OCI-LY7 (cell line): ENCODE data around the gene TAF6. TPM values are rescaled to one million over a fixed set of nuclear protein-coding genes. Genes with fewer than 3 reads are reported as not detected.

ENCODE experiments used
- BruUV-seq: library from RNA; stranded (reverse); fragments of 400-500 nt; replicated peaks from 2 replicates; lab custom pipeline; 2021; lab: Mats Ljungman, UMichigan
- CTCF ChIA-PET: fragments of 300-600 bp; sonication (Branson Sonifier 250); formaldehyde crosslinking; loops from one replicate; lab custom pipeline; 2022; ENCODE audit warnings: antibody characterized with exemption; ENCODE audit not compliant: unreplicated experiment; lab: Charles Lee
- POLR2A ChIA-PET: fragments of 300-600 bp; sonication (Branson Sonifier 250); formaldehyde crosslinking; loops from one replicate; lab custom pipeline; 2022; ENCODE audit warnings: antibody characterized with exemption; lab: Charles Lee
- DNase-seq: peaks from one replicate; pipeline ENCODE4 v3.0.0-alpha.2; 2015; ENCODE audit warnings: low spot score
- H2AFZ ChIP-seq: fragments of 200-600 bp; sonication (generic), shearing (Covaris generic); 2 replicates; pipeline ENCODE4 v1.6.1; 2014; ENCODE audit warnings: mild to moderate bottlenecking, antibody characterized with exemption, low read length, moderate library complexity
- H3K27ac ChIP-seq: fragments of 200-600 bp; sonication (generic); 2 replicates; pipeline ENCODE4 v1.5.1; 2014; ENCODE audit warnings: mixed run types, low read depth, mild to moderate bottlenecking, moderate library complexity, low read length, inconsistent platforms; ENCODE audit not compliant: poor library complexity, severe bottlenecking
- H3K36me3 ChIP-seq: fragments of 200-600 bp; sonication (generic); 2 replicates; pipeline ENCODE4 v1.6.1; 2014; ENCODE audit warnings: mild to moderate bottlenecking, antibody characterized with exemption, low read length, moderate library complexity, mixed read lengths; ENCODE audit not compliant: insufficient read depth
- H3K4me1 ChIP-seq: fragments of 200-600 bp; sonication (generic); 2 replicates; pipeline ENCODE4 v1.5.1; 2014; ENCODE audit warnings: mild to moderate bottlenecking, low read length; ENCODE audit not compliant: insufficient read depth, poor library complexity, severe bottlenecking
- H3K4me2 ChIP-seq: fragments of 200-600 bp; sonication (generic); 2 replicates; pipeline ENCODE4 v1.6.1; 2014; ENCODE audit warnings: mild to moderate bottlenecking, low read length
- H3K4me3 ChIP-seq: fragments of 200-600 bp; sonication (generic); 2 replicates; pipeline ENCODE4 v1.5.1; 2014; ENCODE audit warnings: mild to moderate bottlenecking, low read depth, low read length; ENCODE audit not compliant: poor library complexity, severe bottlenecking
- H3K79me2 ChIP-seq: fragments of 200-600 bp; sonication (generic); 2 replicates; pipeline ENCODE4 v1.6.1; 2016; ENCODE audit warnings: low read depth, mild to moderate bottlenecking, low read length, moderate library complexity, mixed read lengths; ENCODE audit not compliant: insufficient read depth
- H3K9me2 ChIP-seq: fragments of 200-600 bp; sonication (generic); 2 replicates; pipeline ENCODE4 v1.6.1; 2016; ENCODE audit warnings: mild to moderate bottlenecking, low read length, mixed read lengths; ENCODE audit not compliant: insufficient read depth
- H3K9me3 ChIP-seq: fragments of 200-600 bp; sonication (generic); 2 replicates; pipeline ENCODE4 v1.6.1; 2014; ENCODE audit warnings: mild to moderate bottlenecking, mixed run types, low read length, mixed read lengths
- H4K20me1 ChIP-seq: fragments of 200-600 bp; sonication (generic); 2 replicates; pipeline ENCODE4 v1.6.1; 2014; ENCODE audit warnings: mild to moderate bottlenecking, antibody characterized with exemption, low read length, moderate library complexity, mixed read lengths; ENCODE audit not compliant: insufficient read depth
- CTCF ChIP-seq: fragments of 200-600 bp; sonication (generic); conservative IDR thresholded peaks from 2 replicates; pipeline ENCODE4 v1.5.1; 2014; ENCODE audit warnings: mild to moderate bottlenecking, antibody characterized with exemption, low read length, moderate library complexity, mixed read lengths
- EZH2phosphoT487 ChIP-seq: fragments of 200-600 bp; sonication (generic); IDR thresholded peaks from 2 replicates; pipeline ENCODE4 v1.6.1; 2018; ENCODE audit warnings: low read depth, borderline replicate concordance, mild to moderate bottlenecking, mixed run types, antibody characterized with exemption, low read length, moderate library complexity, mixed read lengths
- intact Hi-C: fragments of 100-400 bp; cut with micrococcal nuclease; formaldehyde crosslinking; loops from one replicate; pipeline ENCODE4 v1.10.0; 2022; ENCODE audit not compliant: unreplicated experiment
- total RNA-seq, 2 experiments: library from RNA; depleted of rRNA in 1 of 2; stranded (reverse); fragments of >200 nt in 1 of 2; shearing (Covaris generic) in 1 of 2; gene quantifications; 2 replicates each; pipeline ENCODE4 v1.2.3, GENCODE V29; 2014 to 2022

Gene TAF6
- total RNA-seq, 2 experiments from 2014 or later: 28.0 to 71.0 TPM

- POLR2A ChIA-PET: interaction anchor here (0.9 kb wide), 1 partner anchor 33 kb away, joined by 3 read pairs; no protein-coding TSS in a partner anchor
- Histone ChIP-seq H3K4me2 (no peak overlapping the region), H4K20me1 (no peaks in the 10 kb centered on the region)
Measured at GRCh38 chr7:100087055-100087750, 32.0 kb downstream of the TAF6 start.

GRCh38 chr7:100085515-100085914, 33.6 kb downstream of the TAF6 start:
- H4K20me1 ChIP-seq: no peaks in the 10 kb centered on the region
- CTCF ChIA-PET: no interaction called here
- no peak overlapping the region for H3K4me3 ChIP-seq
- intact Hi-C loops: loop anchor here (10.0 kb wide), 1 partner anchor 799 kb away; the partner anchor contains the start of gene UFSP1
- H3K9me2 ChIP-seq: no peaks in the 10 kb centered on the region
- H3K27ac ChIP-seq: no peak overlapping the region
- H3K9me3 ChIP-seq: no peaks in the 10 kb centered on the region
- no peak overlapping the region for H2AFZ ChIP-seq
- H3K4me1 ChIP-seq: peaks cover 40% of the 10 kb centered on the region
- no peak for DNase-seq
- H3K4me2 ChIP-seq: no peak overlapping the region
- no peak for TF ChIP-seq EZH2phosphoT487
- no peak for TF ChIP-seq CTCF
- POLR2A ChIA-PET: no interaction called here
- H3K79me2 ChIP-seq: peaks cover 12% of the 10 kb centered on the region; the same call in 1 of the 2 replicates
- H3K36me3 ChIP-seq: peaks cover 3% of the 10 kb centered on the region; the same call in 1 of the 2 replicates
- BruUV-seq: no TSS peak

More at GRCh38 chr7:100087055-100087750, 32.0 kb downstream of the TAF6 start:
- DNase-seq: no peak
- Histone ChIP-seq H3K9me2 (no peaks in the 10 kb centered on the region), H3K36me3 (peaks cover 20% of the 10 kb centered on the region), H2AFZ (no peak overlapping the region), H3K4me1 (peaks cover 39% of the 10 kb centered on the region), H3K27ac (no peak overlapping the region), H3K4me3 (no peak overlapping the region), H3K9me3 (no peaks in the 10 kb centered on the region), H3K79me2 (peaks cover 6% of the 10 kb centered on the region; the same call in 1 of the 2 replicates)
- TF ChIP-seq EZH2phosphoT487: no peak
- no peak for TF ChIP-seq CTCF
- BruUV-seq: no TSS peak
- intact Hi-C loops: loop anchor here (10.0 kb wide), 1 partner anchor 798 kb away; the partner anchor contains the start of gene UFSP1
- CTCF ChIA-PET: no interaction called here
